DOHH2 (cell line): ENCODE data around the gene NEAT1.

ENCODE experiments used
- CTCF ChIP-seq: fragments of 200-600 bp; sonication (generic); IDR thresholded peaks from one replicate; pipeline ENCODE4 v1.5.1; 2014; ENCODE audit warnings: antibody characterized with exemption, mild to moderate bottlenecking, low read depth, low read length; ENCODE audit not compliant: poor library complexity, severe bottlenecking
- EZH2phosphoT487 ChIP-seq: fragments of 200-600 bp; sonication (generic); IDR thresholded peaks from 2 replicates; pipeline ENCODE4 v1.6.1; 2017; ENCODE audit warnings: borderline replicate concordance, mild to moderate bottlenecking, antibody characterized with exemption, low read length, moderate library complexity, mixed read lengths

DNA sequence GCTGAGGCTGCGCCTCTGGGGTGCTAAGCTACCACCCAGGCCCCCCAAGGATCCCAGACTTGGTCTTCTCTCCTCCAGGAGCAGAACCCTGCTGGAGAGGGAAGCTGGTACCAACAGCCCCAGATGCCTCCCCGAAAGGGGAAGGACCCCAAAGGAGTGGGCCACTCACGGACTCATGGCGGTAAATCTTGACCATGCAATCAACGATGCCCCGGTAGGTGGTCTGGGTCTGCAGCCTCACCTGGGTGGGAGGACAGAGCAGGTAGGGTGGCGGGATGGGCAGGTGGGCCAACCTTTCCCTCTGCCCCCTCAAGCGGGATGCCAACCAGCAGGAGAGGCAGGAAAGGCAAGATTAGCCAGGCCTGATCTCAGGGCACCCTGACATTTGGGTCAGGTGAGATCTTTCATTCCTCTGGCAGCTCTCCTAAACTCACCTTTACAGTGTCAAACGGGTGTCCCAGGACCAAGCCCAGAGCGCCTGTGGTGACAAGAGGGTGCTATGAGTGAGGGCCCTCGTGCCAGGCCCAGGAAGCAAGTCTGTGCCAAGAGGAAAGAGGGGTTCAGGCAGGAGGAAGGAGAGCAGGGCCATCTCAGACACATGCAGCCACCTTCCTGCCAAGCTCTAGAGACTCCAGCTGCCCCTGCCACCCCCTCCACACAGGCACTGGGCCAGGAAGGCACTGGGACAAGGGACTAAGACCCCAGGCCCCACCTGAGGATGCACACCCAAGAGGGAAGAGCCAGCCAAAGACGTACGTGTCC, 42.7 kb upstream of the NEAT1 start:
- no peak for TF ChIP-seq EZH2phosphoT487
- TF ChIP-seq CTCF: no peak
